Adipocyte (in vitro differentiated cells): ENCODE results near the gene MED1.
A peak's percentile ranks its signal among the peaks of the same experiment; 100 is the strongest.
"Not testable (repeated sequence)": the region's sequence is repeated elsewhere in the genome, so short reads cannot be mapped to it uniquely, and the experiment has no call there.

Experiments used
- DNase-seq: peaks from one replicate; pipeline ENCODE4 v3.0.0-alpha.2; 2015; ENCODE audit warnings: low read depth
- H3K27me3 ChIP-seq: replicated peaks from 2 replicates; pipeline ENCODE4 v1.7.0; 2013; ENCODE audit warnings: mild to moderate bottlenecking, low read length, moderate library complexity; ENCODE audit not compliant: control insufficient read depth, insufficient read depth
- H3K36me3 ChIP-seq: 2 replicates; pipeline ENCODE4 v1.7.0; 2013; ENCODE audit warnings: low read length, mild to moderate bottlenecking, moderate library complexity; ENCODE audit not compliant: control insufficient read depth, insufficient read depth, severe bottlenecking
- H3K4me1 ChIP-seq: 2 replicates; pipeline ENCODE4 v1.7.0; 2013; ENCODE audit warnings: mild to moderate bottlenecking, low read length, moderate library complexity; ENCODE audit not compliant: control insufficient read depth, insufficient read depth
- H3K4me3 ChIP-seq: 2 replicates; pipeline ENCODE4 v1.7.0; 2013; ENCODE audit warnings: mild to moderate bottlenecking, low read length, moderate library complexity
- H3K9ac ChIP-seq: 2 replicates; pipeline ENCODE4 v1.7.0; 2013; ENCODE audit warnings: mild to moderate bottlenecking, low read length, moderate library complexity
- H3K9me3 ChIP-seq: 2 replicates; pipeline ENCODE4 v1.7.0; 2013; ENCODE audit warnings: mild to moderate bottlenecking, low read length, moderate library complexity; ENCODE audit not compliant: control insufficient read depth

MED1 gene

GRCh38 chr17:39450847-39451581 lies at the start of gene MED1:
MED1 (minus strand) TSS chr17:39451263; CDS start chr17:39451062, 201 bp downstream.
- H3K36me3 ChIP-seq, result peaks cover 12% of the 10 kb centered on the region
- no peaks in the 10 kb centered on the region for H3K27me3 ChIP-seq
- H3K4me3 ChIP-seq, result peak within 1 kb of the TSS; percentile 98
- peak; percentile 99 for DNase-seq
- peak within 1 kb of the TSS; percentile 92 for H3K9ac ChIP-seq
- peaks cover 12% of the 10 kb centered on the region for H3K4me1 ChIP-seq
- no peaks in the 10 kb centered on the region for H3K9me3 ChIP-seq

GRCh38 chr17:39496921-39497320 lies 45.9 kb upstream of the MED1 start:
- H3K9ac ChIP-seq, H3K4me1 ChIP-seq: not testable (repeated sequence)
- H3K36me3 ChIP-seq, result peaks cover 86% of the 10 kb centered on the region

GRCh38 chr17:39487946-39488345 lies 36.9 kb upstream of the MED1 start:
- no peaks in the 10 kb centered on the region for H3K9me3 ChIP-seq
- no peaks in the 10 kb centered on the region for H3K27me3 ChIP-seq
- no peak overlapping the region for H3K9ac ChIP-seq
- no peak for DNase-seq
- H3K4me3 ChIP-seq, result no peak overlapping the region
- H3K36me3 ChIP-seq, result peaks cover 29% of the 10 kb centered on the region
- peaks cover 19% of the 10 kb centered on the region for H3K4me1 ChIP-seq

More at GRCh38 chr17:39496921-39497320, 45.9 kb upstream of the MED1 start:
- not testable (repeated sequence) for H3K9me3 ChIP-seq, H3K4me3 ChIP-seq, H3K27me3 ChIP-seq, DNase-seq

GRCh38 chr17:39487490-39487889 lies 36.4 kb upstream of the MED1 start:
- H3K9ac ChIP-seq, DNase-seq: not testable (repeated sequence)

GRCh38 chr17:39486242-39486641 lies 35.2 kb upstream of the MED1 start:
- Histone ChIP-seq H3K27me3 (no peaks in the 10 kb centered on the region), H3K4me3 (no peak overlapping the region), H3K36me3 (peaks cover 23% of the 10 kb centered on the region), H3K9ac (peak overlapping the region; percentile 46), H3K9me3 (no peaks in the 10 kb centered on the region), H3K4me1 (peaks cover 19% of the 10 kb centered on the region)
- DNase-seq, result peak; percentile 81

More at GRCh38 chr17:39487490-39487889, 36.4 kb upstream of the MED1 start:
- not testable (repeated sequence) for H3K27me3 ChIP-seq, H3K4me3 ChIP-seq, H3K9me3 ChIP-seq
- H3K36me3 ChIP-seq, result peaks cover 28% of the 10 kb centered on the region
- H3K4me1 ChIP-seq, result peaks cover 19% of the 10 kb centered on the region

GRCh38 chr17:39485555-39485954 lies 34.5 kb upstream of the MED1 start:
- no peaks in the 10 kb centered on the region for H3K9me3 ChIP-seq
- no peak overlapping the region for H3K4me3 ChIP-seq
- peaks cover 20% of the 10 kb centered on the region for H3K36me3 ChIP-seq
- no peaks in the 10 kb centered on the region for H3K27me3 ChIP-seq
- H3K4me1 ChIP-seq, result peaks cover 19% of the 10 kb centered on the region
- DNase-seq, result peak; percentile 91
- H3K9ac ChIP-seq, result peak overlapping the region; percentile 46

GRCh38 chr17:39484178-39484577 lies 33.1 kb upstream of the MED1 start:
- no peak overlapping the region for H3K9ac ChIP-seq
- H3K36me3 ChIP-seq, result peaks cover 22% of the 10 kb centered on the region
- H3K4me3 ChIP-seq, result no peak overlapping the region
- H3K9me3 ChIP-seq, result no peaks in the 10 kb centered on the region
- DNase-seq, result no peak
- H3K27me3 ChIP-seq, result no peaks in the 10 kb centered on the region
- peaks cover 19% of the 10 kb centered on the region for H3K4me1 ChIP-seq

- Histone ChIP-seq H3K36me3 (peaks cover 25% of the 10 kb centered on the region), H3K4me3 (no peak overlapping the region), H3K9me3 (no peaks in the 10 kb centered on the region), H3K27me3 (no peaks in the 10 kb centered on the region), H3K9ac (no peak overlapping the region), H3K4me1 (peaks cover 19% of the 10 kb centered on the region)
- no peak for DNase-seq
These were observed 32.4 kb upstream of the MED1 start for GRCh38 chr17:39483506-39483905.

GRCh38 chr17:39479631-39480030 lies 28.6 kb upstream of the MED1 start:
- not testable (repeated sequence) for H3K4me3 ChIP-seq, H3K9ac ChIP-seq, H3K27me3 ChIP-seq, H3K9me3 ChIP-seq, DNase-seq, H3K4me1 ChIP-seq
- peaks cover 42% of the 10 kb centered on the region for H3K36me3 ChIP-seq

GRCh38 chr17:39473310-39473709 lies 22.2 kb upstream of the MED1 start:
- DNase-seq, result no peak
- Histone ChIP-seq H3K36me3 (peaks cover 57% of the 10 kb centered on the region), H3K4me3 (no peak overlapping the region), H3K9me3 (no peaks in the 10 kb centered on the region), H3K9ac (no peak overlapping the region), H3K4me1 (no peaks in the 10 kb centered on the region), H3K27me3 (no peaks in the 10 kb centered on the region)

- Histone ChIP-seq H3K4me1 (peaks cover 20% of the 10 kb centered on the region), H3K36me3 (peaks cover 41% of the 10 kb centered on the region)
- DNase-seq, H3K9me3 ChIP-seq, H3K4me3 ChIP-seq, H3K27me3 ChIP-seq, H3K9ac ChIP-seq: not testable (repeated sequence)
These were observed 17.5 kb upstream of the MED1 start for GRCh38 chr17:39468610-39469009.
